ENCODE data around the gene YJEFN3.
A peak's percentile ranks its signal among the peaks of the same experiment; 100 is the strongest.

Gene YJEFN3

DNA sequence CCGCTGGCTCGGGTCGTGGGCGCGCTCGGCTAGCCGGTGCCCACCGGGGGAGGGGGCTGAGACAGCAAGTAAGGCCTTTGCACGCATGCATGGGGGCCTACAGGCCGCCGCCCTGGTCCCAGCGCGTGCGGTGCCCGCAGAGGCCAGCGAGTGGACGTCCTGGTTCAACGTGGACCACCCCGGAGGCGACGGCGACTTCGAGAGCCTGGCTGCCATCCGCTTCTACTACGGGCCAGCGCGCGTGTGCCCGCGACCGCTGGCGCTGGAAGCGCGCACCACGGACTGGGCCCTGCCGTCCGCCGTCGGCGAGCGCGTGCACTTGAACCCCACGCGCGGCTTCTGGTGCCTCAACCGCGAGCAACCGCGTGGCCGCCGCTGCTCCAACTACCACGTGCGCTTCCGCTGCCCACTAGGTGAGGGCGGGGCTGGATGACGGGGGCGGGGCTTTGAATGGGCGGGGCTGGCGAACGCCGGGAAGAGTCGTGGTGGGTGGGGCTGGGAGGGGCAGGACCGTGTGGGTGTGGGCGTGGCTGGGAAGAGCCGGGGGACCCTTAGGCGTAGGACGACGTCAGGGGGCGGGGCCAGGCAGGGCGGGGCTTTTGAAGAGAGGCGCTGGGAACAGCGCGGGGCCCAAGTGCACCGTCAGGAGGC, 11.5 kb downstream of the YJEFN3 start:
- DNase-seq: peak; percentile 68

DNA sequence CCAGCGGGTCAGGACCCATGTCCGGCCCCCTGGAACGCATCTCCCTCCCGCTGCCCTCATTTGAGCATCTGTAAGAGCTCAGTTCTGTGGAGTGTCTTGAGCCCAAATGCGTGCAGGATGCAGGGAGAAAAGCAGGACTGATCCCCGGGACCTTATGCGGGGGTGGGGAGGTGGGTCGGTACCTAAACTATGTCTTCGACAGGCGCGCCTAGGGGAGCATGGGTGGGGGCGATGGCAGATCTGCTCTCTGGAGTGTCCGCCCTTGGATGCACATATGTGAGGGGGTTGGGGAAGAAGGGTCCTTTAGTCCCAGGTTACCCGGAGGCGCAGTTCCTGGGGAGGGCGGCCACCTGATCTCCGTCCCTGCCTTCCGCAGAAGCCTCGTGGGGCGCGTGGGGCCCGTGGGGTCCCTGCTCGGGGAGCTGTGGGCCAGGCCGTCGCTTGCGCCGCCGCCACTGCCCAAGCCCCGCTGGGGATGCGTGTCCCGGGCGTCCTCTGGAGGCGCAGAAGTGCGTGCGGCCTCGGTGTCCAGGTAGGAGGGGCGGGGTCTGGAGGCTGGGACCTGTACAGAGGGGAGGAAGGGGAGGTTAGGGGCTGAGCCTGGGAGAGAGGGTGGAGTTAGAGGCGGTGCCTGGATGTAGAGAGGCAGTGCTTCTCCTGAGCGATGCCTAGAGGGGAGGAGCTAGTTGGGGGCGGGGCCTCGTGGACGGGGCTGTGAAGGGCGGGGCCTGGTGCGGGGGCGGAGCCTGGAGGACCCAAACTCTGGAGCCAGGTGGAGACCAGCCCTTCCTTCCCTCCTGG, 12.2 kb downstream of the YJEFN3 start:
- peak; percentile 65 for DNase-seq

DNA sequence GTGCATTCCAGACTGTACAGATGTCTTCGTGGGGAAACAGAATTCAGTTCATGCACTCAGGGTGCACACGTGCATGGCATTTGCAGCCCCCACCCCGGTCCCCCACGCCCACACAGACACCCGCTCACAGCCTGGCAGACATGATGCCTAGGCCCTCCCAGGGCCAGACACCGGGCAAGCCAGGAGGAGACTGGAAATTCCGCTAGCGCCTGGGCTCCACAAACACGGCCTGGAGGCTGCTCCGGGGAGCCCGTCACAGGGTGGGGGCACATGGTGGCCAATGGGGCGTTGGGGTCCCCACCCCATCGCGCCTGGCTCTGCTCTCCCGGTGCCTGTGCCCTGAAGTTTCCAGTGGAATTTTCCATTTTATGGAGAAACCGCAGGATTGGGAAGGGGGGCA, 12.9 kb downstream of the YJEFN3 start:
- DNase-seq: no peak

DNA sequence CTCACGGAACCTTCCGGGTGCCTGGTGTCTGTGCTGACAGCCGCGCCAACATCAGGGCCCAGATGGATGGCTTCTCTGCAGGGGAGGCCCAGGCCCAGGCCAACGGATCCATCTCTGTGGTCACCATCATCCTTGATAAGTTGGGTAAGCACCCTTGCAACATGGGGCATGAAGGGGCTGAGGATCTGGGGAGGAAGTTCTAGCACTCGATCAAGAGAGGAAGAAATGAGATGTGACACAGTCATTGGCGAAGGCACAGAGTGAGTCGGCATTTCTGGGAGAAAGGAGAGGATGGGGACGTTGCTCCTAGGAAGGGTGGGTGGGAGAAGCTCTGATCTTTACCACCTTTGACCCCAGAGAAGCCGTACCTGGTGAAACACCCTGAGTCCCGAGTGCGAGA, 13.8 kb downstream of the YJEFN3 start:
- DNase-seq: no peak

DNA sequence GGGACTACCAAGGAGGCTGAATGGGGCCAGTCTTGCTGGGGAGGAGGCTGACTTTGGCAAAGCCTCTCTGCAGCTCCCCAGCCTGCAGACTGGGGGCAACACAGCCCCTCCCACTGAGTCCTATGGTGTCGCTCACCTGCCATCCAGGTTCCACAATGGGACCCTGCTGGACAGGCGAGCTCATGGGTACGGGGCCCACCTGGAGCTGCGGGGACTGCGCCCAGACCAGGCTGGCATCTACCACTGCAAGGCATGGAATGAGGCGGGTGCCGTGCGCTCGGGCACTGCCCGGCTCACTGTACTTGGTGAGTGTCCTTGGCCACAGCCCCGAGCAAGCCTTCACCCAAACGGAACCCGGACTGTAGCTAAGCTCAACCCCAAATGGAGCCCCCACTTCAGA, 14.4 kb downstream of the YJEFN3 start:
- no peak for DNase-seq

DNA sequence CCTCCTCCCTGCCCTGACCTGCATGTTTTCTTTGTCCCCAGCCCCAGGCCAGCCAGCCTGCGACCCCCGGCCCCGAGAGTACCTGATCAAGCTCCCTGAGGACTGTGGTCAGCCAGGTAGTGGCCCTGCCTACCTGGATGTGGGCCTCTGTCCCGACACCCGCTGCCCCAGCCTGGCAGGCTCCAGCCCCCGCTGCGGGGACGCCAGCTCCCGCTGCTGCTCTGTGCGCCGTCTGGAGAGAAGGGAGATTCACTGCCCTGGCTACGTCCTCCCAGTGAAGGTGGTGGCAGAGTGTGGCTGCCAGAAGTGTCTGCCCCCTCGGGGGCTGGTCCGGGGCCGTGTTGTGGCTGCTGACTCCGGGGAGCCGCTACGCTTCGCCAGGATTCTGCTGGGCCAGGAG, 14.9 kb downstream of the YJEFN3 start:
- no peak for DNase-seq

DNA sequence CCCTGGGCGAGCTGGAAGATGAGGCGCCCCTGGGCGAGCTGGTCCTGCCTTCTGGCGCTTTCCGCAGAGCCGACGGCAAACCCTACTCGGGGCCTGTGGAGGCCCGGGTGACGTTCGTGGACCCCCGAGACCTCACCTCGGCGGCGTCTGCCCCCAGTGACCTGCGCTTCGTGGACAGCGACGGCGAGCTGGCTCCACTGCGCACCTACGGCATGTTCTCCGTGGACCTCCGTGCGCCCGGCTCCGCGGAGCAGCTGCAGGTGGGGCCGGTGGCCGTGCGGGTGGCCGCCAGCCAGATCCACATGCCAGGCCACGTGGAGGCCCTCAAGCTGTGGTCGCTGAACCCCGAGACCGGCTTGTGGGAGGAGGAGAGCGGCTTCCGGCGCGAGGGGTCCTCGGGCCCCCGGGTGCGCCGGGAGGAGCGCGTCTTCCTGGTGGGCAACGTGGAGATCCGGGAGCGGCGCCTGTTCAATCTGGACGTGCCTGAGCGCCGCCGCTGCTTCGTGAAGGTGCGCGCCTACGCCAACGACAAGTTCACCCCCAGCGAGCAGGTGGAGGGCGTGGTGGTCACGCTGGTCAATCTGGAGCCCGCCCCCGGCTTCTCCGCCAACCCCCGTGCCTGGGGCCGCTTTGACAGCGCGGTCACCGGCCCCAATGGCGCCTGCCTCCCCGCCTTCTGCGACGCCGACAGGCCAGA, 15.7 kb downstream of the YJEFN3 start:
- no peak for DNase-seq

DNA sequence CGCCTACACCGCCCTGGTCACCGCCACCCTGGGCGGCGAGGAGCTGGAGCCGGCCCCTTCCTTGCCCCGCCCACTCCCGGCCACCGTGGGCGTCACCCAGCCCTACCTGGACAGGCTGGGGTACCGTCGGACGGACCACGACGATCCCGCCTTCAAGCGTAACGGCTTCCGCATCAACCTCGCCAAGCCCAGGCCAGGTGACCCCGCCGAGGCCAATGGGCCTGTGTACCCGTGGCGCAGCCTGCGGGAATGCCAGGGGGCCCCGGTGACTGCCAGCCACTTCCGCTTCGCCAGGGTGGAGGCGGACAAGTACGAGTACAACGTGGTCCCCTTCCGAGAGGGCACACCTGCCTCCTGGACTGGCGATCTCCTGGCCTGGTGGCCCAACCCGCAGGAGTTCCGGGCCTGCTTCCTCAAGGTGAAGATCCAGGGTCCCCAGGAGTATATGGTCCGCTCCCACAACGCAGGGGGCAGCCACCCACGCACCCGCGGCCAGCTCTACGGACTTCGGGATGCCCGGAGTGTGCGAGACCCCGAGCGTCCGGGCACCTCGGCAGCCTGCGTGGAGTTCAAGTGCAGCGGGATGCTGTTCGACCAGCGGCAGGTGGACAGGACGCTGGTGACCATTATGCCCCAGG, 16.4 kb downstream of the YJEFN3 start:
- no peak for DNase-seq

DNA sequence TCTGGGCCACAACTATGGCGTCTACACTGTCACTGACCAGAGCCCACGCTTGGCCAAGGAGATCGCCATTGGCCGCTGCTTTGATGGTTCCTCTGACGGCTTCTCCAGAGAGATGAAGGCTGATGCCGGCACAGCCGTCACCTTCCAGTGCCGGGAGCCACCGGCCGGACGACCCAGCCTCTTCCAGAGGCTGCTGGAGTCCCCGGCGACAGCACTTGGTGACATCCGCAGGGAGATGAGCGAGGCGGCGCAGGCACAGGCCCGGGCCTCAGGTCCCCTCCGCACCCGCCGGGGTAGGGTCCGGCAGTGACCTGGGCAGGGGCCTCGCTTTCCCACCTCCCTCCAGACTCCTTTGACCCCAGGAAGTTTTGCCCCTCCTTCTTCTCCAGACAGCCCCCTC, 17.0 kb downstream of the YJEFN3 start:
- DNase-seq: no peak

DNA sequence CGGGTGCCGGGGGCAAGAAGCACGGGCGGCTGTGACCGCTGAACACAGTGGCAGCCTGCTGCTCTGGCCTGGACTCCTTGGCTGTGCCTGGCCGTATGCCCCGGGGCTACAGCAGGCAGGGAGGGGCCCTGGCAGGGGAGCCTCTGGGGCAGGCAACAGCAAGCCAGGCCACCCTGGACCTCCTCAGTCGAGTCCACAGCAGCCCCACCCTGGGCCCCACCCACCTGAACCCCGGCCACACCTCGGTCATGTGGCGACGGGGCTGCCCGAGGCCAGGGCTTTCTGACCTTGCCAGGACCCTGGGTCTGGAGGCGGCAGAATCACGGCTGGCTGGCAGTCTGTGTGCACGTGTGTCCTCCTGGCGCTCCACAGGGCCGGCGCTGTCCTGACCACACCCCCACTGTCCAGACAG, 18.0 kb downstream of the YJEFN3 start:
- no peak for DNase-seq

DNA sequence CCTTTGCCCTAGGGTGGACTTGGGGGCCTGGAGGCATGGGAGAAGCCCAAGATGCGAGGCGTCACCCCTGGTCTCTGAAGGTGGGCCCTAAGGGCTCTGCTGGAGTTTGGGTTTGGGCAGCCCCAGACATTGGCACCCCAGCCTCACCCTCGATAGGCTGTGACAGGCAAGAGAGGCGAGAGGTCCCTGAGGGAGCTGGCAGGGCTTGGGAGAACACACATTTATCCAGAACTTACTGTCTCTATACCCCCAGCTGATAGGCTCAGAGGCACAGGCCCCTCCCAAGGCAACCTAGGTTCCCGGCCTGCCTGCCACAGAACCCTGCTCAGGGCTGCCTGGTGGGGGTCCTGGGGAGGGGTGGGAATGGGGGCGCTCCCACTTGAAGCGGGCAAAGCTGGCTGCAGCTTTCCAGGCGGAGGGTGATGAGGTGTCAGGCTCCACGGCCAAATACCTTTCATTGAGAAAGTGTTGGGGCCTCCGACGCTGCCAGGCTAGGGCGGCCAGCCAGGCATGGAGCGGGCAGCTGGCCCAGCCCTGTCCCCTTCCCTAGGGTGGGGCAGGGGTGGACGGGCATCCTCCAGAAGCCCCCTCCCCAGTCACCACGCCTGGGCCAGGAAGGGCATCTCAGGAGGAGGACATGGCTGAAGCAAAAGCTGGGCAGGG, 19.1 kb downstream of the YJEFN3 start:
- DNase-seq: no peak

DNA sequence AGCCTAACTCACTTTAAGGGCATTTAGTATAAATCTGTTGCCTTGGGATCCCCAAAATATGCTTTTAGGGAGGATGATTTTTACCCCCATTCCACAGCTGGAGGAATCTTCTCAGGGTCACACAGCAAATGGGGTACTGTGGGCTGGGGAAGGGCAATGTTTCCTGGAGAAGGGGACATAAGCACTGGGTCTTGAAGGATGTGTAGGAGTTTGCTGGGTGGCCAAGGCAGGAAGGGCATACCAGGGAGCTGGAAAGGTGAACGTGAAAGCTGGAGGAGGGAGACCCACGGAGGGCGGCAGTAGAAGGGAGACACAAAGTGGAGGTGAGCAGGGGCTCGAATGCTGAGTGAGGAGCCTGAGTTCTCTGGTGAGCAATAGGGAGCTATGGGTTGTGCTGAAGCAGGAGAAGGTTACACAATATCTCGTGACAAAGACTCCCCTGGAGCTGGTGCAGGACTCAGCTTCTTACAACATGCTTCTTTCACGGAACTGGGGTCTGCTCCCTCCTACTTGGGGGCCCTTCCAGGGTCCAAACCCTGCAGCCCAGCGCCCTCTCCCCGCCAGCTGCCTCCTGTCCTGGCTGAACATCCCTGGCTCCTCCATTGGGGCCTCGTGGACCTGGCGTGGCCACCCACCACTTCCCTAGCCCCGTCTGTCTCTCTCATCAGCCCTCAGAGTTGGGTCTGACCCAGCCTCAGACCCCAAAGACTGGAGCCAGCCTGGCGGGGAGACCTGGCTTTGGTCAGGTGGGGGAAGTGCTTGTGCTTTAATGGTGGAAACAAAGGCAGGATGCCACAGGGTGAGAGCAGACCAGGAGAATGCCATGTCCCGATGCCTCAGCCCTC, 20.4 kb downstream of the YJEFN3 start:
- no peak for DNase-seq

DNA sequence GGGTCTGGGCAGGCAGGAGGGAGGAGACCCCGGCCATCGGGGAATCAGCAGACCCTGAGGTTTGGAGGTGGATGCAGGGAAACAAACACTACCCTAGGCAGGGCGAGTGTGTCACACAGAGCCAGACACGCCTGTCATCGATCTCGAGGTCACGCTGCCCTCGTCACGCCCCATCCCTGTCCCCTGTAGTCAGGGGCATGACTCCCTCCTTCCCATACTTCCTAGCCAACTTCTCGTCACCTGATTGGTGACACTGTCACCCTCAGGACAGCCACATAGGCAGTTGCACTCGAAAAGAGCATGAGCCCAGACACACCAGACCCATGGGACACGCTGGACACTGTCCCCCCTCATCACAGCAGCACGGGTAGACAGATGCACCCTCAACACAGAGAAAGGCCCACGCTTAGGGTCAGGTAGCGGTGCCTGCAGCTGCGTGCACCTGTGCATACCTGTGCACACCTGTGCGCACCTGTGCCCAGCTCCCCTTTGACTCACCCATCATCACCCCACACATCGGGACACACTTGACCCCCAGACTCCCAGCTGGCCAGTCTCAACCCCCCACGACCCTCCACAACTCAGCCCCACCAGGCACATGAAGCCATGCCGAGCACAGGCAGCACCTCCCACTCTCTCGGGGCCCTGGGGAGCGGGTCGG, 21.2 kb downstream of the YJEFN3 start:
- no peak for DNase-seq

DNA sequence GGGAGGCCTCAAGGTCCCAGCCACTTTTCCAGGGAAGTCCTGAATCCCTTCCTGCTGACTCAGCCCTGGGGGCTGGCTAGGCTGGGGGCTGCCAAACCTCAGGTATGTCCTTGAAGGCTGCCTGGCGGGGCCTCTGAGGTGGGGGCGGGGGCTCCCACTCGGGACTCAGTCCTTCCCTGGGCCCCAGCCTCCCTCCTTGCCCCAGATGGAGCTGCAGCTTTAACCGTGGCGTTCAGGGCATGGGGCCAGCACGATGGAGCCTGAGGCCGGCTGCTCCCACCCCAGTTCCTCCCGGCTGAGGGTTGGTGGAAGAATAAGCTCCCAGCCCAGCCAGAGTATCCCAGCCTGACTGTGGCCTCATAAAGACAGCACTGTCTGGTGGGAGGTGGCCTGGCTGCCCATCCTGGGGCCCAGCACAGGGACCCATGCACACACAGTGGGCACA, 21.8 kb downstream of the YJEFN3 start:
- no peak for DNase-seq

DNA sequence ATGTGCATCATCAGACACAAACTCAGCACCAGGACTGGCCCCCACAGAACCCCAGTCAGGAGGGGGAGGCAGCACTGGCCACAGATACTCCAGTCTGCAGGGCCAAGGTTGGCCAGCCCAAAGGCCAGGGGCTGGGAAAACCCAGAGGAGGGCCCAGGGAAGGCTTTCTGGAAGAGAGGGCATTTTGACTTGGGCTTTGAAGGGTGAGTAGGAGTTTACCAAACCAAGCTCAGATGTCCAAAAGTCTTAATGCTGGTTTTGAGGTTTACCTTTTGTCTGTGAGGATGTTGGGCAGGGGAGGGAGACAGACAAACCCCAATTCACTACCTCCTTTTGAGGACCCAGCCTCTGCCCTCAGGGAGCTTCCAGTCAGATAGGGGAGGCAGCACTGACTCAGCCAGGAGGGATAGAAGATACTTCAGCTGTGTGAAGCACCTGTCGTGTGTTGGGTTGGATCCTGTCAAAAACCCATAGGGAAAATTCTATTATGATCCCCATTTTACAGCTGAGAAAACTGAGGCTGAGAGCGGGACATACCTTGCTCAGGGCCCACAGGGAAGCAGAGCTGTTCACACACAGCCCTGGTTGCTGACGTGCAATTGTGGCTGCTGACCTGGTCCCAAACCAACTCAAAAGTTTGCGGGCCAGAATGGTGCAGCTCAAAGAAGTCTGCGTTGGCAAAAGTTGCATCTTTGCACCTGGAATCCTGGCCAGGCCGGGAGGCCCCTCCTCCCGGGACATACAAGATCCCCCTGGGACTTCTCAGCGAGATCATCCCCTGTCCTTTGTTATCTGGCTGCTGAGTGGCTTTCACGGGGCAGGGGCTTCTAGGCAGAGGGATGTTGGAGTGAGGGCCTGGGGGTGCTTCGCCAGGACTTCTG, 22.5 kb downstream of the YJEFN3 start:
- no peak for DNase-seq

DNA sequence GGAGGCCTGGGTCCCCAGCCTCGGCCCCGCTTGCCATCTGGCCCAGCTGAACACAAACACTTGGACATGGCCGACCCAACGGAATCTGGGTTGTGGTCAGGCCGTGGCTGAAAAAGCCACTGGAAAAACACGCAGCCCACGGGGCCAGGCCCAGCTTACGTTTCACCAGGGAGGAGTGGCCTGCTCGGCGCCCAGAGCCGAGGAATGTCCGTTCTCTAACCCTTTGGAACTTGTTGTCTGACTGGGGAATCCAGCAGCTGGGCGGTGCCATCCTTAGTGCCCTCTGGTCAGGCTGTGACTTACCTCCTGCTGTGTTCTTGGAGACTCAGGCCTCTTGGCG, 23.1 kb downstream of the YJEFN3 start:
- DNase-seq: no peak

DNA sequence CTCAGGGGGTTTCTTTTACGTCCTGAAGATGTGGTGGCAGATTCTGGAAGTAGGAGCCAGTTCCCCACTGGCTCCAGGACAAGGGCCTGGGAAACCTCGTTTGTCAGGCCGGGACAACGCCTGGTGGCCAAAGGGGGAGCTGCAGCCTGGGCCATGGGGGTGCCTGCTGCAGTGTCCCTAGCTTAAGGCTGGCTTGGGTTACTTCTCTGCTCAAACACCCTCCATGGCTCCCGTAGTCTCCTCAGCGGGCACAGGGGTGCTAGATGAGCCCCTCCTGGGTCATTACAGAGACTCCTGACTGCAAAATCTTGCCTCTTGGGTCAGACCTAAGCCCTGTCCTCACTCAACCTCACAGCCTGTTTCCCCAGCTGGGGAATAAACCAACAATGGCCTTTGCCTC, 24.1 kb downstream of the YJEFN3 start:
- no peak for DNase-seq

DNA sequence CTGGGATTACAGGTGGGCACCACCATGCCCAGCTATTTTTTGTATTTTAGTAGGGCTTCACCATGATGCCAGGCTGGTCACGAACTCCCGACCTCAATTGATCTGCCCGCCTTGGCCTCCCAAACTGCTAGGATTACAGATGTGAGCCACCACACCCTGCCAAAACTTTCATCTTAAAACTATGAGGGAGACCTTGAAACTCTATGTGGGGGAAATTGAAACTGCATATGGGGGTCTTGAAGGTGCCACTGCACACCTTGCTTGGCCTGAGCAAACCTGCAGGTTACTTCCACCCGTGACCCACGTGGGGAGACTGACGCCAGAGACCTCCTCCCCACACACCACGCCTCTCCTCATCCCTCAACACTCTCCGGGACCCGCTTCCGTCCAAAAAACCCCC, 25.0 kb downstream of the YJEFN3 start:
- no peak for DNase-seq

DNA sequence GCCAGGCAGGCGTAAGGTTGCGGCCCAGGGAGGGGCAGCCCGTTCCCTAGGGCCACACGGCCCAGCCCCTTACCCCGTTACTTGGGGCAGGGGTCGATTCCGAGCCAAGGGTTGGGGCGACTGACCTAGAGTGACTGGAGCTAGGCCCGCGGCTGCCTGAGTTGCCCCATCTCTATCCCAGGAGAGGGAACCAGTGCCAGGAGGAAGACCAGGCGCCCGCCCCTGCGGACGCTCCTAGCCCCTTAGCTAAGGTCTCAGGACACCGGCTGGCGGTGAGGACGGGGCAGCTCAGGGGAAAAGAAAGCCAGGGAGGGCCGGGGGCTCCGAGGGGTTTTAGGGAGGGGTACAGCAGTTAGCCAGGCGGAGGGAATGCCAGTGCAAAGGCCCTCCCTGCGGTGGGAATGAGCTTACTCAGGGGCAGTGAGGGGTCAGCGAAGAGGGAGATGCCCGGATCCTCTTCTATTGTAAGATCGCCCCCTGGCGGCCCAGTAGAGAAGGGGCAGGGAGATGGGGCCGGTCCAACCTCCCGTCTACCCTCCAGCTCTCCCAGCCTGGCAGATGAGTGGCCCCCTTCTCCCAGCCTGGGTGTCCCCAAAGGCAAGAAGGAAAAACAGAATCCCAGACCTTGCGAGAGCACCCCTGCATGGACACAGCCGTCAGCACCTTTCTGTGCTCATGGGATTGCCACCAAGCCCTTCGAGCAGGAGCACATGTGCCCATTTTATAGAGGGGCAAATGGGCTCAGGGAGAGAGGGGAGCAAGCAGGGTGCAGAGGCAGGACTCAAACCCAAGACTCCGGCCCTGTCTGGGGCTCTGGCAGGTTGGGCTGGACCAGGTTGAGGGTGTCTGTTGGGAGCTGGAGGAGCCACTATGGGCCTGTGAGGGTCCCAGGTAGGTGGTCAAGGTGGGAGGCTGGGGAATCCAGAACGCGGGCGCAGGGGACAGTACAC, 25.6 kb downstream of the YJEFN3 start:
- DNase-seq: peak; percentile 52

Data from activated T-cell treated with anti-CD3 and anti-CD28 coated beads for 4 hours (primary cell).